UCSD-AML1 (cell line): Measurements from ENCODE around the gene H1-8.
A peak's percentile ranks its signal among the peaks of the same experiment; 100 is the strongest.

Source experiments
- DNase-seq: peaks from one replicate; lab custom pipeline; 2025; ENCODE audit not compliant: unreplicated experiment; lab: John Stamatoyannopoulos, UW

H1-8 gene

DNA sequence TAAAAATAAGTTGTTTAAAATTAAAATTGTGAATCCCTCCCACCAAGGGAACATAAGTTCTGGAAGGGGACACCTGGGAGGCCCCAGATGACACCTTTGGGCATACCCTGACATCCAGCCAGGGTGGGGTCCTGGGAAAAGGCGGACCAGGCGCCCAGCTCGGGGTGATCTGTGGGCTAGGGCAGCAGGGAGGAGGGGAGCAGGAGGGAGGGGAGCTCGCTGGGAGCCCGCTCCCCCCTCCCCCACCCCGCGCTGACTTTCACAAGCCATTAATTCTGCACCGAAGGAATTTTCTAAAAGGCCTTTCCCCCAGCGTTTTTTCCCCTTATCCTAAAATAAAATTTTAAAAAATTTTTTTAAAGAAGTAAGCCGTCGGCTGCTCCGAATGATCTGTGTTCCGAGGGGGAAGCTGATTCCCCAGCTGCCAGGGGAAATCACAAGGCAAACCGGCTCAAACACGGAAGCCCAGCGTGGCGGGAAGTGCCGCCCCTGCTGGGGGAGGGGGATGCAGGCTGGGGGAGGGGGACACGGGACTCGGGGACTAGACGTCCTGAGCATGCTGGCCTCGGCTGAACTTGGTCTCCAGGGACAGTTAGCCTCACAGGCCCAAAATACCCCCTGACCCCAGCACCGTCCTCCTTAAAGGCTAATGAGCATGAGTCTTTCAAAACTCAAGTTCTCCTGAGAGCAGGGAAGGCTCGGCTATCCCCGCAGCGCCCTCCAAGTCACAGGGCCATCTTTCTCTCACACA, 49.6 kb downstream of the H1-8 start:
- DNase-seq = peak; percentile 82

DNA sequence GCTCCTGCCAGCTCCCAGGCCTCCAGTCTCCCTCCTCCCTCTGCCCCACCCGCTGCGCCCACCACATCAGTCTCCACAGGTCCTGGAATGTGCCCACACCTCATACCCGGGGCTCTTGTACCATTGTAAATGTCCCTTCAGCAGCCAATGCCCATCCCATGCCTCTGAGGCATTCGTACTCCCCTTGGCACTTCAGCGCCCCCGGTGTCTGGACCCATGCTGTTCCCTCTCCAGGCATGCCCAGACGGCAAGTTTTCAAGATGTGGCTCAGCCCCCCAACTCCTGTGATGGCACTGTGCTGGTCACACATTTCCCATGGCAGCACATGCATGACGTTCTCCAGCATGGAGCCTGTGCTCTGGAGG, 50.2 kb downstream of the H1-8 start:
- peak; percentile 70 for DNase-seq

DNA sequence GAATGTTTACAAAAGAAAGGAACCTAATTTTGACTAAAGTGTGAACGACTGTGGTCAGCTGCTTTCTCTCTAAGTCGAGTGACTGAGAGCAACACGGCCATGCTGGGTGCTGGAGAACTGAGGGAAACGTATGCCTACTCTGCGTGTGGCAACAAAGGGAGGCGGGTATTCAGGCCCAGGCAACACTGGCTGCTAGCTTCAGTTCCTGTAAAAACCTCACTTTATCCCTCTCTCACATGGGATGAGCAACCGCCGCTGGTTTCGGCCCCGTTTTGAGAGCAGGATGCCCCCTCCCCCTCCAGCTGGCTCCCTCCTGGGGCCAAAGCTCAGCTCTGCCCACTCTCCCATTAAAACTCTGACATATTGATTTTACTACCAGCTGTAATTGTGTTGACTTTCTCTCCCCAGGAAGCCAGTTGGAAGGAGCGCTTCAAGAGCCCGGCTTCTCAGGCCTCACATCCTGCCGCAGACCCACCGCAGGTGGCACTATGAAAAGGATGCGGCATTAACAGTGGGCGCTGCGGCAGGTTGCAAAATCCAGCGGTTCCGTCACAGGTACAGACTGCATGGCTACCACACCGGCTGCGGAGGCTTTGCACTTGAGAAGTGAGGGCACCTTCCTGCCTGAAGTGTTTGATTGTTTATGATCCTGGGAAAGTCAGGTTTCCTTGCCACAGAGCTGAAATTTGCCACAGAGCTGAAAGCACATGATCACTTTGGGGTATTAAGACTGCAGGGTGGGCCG, 50.8 kb downstream of the H1-8 start:
- peak; percentile 91 for DNase-seq

DNA sequence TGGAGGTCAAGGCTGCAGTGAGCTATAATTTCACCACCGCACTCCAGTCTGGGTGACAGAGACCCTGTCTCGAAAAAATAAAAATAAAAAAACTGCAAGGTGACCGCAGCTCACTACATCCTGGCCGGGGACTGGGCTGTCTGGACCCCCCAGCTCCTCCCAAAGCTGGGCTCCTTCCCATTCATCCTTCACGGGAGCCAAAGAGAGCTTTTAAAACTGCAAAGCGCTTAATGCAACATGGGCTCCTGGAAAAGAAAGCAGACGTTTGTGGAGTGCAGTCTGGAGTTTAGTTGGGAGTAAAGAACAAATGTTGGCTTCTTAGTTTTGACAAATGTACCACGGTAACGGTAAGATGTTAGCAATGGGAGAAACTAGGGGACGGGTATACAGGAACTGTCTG, 51.4 kb downstream of the H1-8 start:
- no peak for DNase-seq

DNA sequence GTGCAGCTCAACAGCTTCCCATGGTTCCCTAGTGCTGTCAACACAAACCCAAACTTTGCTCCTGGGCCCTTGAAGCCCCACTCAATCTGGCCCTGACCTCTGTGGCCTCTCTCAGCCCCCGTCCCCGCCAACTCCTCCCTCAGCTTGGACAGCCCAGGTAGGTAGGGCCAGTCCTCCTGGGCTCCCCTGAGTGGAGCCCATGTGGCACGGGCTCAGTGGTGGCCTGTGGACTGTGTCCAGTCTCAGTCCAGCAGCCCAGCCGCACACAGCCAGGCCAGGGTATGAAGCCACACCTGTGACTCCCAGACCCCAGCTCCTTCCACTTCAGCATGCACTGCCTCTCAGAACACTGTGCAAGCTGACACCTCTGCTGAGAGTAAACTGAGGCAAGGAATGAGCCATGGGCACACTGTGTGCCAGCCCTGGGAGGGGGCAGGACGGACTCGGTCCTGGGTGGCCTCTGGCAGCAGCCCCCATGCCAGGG, 52.0 kb downstream of the H1-8 start:
- DNase-seq = no peak

DNA sequence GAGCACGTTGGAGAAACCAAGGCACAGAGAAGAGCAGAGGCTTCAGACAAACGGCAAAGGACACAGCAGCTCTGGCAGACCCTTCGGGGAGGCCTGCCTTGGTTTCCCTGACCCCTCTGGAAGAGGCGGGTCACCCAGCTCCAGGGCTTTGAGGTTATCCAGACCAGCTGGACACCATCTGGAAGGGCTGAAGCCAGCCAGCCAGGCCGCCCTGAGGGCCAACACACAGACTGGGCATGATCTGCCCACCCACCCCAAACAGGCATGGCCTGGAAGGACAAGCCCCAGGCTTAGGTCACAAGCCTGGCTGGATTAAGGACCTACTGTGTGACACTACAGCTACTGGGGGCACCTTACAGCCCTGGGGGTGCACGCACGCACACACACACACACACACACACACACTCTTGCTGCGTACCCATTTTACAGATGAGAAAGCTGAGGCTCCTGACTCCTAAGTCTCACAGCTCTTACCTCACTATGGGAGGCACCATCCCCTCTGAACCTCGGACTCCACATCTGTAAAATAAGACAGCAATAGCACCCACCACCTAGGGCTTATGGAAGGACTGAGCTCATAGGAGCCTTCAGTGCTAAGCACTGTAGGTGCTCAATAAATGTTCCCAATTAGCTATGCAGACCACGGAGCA, 52.7 kb downstream of the H1-8 start:
- no peak for DNase-seq

DNA sequence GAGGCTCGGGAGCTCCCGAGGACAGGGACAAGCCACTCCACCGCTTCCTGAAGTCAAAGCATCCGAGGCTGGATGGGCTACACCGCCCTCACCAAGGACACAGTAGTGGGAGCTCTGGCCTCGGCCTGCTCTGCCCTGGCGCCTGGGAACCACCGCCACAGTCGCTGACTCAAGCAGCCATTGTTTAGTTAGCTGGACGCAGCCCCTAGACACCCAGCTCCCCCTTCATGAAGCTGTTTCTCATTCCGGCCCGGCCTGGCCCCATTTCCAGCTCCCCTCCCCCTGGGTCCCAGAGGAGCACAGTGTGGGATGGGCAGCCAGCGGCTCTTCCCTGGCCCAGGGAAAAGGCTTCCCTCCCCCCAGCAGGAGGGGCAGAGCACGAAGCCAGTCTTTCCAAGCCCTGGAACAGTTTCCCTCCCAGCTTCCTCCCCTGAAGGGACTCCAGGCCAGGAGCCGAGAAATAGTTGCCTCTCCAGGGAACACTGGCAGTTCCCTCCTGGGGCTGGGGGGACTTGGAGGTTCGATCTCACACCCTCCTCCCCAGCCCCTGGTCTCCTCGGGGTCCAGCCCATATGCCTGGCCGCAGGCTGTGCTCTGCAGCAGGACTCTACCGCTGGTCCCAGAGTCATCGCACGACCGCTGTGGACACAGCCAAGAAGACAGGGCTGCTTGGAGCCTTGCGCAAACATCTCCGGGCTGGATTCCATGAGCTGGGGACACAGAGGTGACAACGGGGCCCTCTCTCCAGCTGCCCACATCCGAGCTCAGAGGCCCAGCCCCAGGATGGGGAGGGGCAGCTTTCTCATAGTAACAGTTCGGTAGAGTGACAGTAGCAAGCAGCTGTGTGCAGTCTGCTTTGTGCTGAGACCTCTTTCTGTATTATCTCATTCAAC, 53.5 kb downstream of the H1-8 start:
- DNase-seq = peak; percentile 74

DNA sequence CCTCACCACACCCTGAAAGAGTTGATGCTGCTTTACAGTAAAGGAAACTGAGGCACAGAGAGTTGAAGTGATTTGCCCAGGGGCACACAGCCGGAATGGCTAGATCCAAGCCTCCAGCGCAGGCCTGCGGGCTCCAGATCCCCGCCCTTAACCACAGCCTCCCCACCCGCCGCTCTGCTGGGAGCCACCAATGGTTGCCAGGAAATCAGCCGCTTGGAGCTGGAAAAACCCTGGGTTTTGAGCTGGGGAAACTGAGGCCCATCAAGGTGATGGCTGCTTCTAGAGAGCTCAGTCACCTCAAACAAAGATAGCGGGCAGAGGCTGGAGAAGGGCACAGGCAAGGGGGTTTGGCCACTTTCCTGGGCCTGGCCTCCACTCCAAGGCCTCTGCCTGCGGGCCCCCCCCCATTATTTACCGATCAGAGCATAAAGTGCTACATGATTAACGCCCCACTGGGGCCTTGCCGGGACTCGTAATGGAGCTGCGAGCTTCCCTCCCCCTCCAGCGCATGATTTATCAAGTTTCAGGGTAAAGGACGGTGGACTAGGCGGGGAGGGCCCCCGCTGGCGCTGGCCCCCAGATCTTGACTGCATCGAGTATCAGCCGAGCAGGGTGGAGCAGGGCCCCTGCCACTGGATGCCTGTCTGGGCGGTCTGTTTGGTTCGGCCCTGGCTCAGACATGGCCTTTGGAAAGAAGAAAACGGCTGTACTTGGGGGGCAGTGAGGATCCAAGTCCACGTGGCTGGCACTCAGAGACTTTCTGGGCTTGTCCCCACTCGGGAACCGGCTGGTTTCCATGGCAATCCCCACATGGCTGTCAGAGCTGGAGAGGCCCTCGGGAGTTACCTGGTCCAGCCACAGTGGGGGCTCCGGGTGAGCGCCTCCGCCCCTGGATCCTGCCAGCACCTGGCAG, 54.4 kb downstream of the H1-8 start:
- DNase-seq = peak; percentile 67

DNA sequence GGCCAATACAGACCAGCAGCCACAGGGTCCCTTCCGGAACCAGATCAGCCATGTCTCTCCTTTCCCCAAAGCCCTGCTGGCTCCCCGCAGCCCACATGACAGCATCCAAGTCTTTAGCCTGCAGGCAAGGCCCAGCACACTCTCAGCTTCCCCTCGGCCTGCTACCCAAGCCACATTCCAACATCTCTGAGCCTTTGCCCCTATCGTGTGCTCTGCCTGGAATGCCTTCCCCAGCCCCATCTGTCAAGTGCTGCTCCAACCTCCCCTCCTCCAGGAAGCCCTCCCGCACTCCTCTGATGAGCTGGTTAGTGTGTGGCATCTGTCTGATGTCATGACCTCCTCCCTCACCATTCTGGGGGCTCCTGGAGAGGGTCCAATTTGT, 55.0 kb downstream of the H1-8 start:
- DNase-seq = no peak

DNA sequence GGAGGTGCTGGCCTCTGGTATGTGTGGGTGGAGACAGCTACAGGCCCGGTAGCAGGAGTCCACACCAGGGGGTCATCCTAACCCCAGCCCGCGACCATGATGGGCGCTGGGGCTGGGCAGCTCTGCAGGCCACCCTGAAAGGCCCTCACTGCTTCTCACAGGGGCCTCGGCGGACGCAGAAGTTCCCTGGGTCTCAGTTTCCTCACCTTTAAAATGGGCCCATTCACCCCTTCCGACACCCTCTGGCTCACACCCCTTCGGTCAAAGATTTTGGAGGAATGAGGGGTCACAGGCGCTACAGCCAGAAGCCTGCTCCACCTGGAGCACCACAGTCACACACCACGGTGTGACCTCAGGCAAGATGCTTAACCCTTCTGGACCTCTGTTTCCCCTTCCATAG, 55.5 kb downstream of the H1-8 start:
- DNase-seq = no peak

DNA sequence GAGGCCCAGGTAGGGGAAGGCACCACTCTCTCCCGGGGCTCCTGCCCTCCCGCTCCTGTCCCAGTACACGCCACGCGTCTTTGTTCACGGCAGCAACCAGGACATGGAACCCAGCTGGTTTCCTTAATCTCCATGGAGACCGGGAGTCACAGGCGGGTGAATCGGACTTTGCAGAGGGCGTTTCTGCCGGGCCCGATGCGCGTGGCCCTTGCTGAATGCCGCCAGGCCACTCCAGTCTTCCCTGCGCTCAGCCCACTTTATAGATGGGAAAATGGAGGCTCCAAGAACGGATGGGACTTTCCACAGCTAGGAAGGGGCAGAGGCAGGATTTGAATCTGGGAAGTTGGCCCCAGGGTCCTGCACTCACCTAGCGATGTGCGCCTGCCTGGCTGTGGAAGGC, 56.1 kb downstream of the H1-8 start:
- no peak for DNase-seq

DNA sequence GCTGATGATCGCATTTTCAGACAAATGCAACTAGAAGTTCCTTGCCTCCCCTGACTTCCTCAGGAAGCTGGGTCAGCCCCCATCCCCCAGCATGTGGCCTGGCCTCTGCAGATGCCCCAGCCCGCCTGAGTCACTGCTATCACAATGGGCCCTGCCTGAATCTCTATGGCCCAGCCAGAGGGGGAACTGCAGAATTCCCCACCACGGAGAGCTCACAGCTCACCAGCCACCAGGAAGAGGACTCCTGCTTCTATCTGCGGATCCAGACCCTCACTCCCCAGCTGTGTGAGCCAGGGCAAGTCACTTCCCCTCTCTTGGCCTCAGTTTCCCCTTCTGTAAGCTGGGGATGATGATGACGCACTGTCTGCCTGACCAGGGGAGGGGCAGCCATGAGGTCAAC, 56.6 kb downstream of the H1-8 start:
- DNase-seq = peak; percentile 87

DNA sequence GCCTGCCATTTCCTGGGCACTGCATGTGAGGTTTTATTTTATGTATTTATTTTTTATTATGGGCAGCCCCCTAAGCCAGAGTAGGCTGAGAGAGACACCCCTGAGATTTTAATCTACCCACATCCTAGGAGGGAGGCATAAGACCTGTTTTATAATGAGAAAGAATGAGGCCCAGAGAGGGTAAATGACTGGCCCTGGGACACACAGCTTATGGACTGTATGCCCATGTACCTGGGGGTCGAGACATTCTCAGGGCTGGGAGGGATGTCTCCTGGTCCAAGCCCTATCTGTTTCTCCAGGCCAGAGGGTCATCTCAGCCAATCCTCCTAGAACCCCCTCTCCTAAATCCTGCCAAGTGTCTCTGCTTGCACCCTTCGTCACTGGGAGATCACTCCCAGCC, 57.4 kb downstream of the H1-8 start:
- no peak for DNase-seq
